NCI-H2196 treated with DMSO at 0.1 percent for 48 hours (cell line): ENCODE measurements around the gene FZR1.
"Not testable (repeated sequence)": the region's sequence is repeated elsewhere in the genome, so short reads cannot be mapped to it uniquely, and the experiment has no call there.

ENCODE experiments used
- DNase-seq: peaks from one replicate; lab custom pipeline; 2025; ENCODE audit not compliant: unreplicated experiment; lab: John Stamatoyannopoulos, UW

The FZR1 gene

GRCh38 chr19:3494051-3494450 lies 12.1 kb upstream of the FZR1 start:
- DNase-seq = peak; percentile 22

GRCh38 chr19:3494559-3494958 lies 11.6 kb upstream of the FZR1 start:
- DNase-seq = peak; percentile 57

DNA sequence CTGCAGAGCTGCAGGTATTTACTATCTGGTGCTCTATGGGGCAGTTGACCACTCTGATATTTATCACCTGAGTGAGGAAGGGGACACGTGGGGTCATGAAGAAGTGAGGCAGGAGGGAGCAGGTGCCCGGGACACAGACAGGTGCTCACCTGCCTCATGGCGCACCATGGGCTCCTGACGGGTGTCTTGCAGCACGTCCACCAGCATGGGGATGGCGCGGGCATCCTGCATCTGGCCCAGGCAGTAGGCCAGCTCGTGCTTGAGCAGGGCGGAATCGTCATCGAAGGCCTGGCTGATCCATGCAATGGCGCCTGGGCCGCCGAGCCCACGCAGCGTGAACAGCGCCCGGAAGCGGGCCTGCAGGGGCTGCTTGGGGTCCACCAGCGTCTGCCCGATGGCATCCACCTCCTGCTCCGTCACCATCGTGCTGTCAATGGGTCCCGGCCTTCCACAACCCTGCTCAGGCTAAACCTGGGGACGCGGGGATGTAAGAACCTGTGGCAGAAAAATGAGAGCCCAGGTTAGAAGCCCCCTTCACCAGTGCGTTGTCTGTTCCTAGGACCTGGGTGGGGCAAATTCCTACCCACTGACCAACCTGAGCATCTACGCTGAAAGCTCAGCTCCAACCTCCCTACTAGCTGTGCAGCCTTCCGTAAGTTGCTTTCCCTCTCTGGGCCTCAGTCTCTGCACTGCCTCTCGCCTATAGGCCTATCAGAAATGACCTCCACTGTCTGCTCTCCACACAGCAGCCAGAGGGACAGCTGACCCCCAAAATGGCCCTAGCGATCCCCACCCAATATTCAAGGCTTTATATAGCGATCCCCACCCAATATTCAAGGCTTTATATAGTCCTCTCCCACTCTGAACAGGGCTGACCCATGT lies 9.5 kb upstream of the FZR1 start:
- DNase-seq = no peak

GRCh38 chr19:3497757-3498520 lies 8.2 kb upstream of the FZR1 start:
- no peak for DNase-seq

DNA sequence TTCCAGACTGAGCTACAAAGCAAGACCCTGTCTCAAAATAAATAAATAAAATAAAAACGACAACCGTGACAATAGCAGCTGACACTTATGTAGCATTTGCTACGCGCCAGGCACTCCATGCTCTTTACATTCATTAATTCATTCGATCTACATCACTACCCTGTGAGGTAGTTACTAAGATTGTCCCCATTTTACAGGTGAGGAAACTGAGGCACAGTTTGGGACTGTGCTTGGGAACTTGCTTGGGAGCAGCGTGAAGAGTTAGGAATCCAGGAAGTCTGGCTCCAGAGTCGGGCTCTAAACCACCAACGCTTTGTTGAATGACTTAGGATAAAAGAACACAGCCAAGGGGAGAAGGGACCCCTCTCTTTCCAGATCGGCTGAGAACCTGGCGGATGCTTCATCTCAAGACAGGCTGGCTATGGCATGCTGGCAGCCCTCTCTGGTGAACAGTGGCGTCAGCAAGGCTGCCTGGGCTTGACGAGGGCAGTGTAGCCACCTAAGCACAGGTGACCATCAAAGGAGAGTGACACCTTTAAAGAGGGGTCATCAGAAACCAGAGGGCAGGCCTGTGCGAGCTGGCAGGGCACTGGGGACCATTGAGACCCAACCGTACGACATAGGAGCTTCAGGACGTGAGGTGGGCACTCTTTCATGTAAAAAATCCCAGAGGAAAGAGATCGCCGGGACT lies 6.2 kb upstream of the FZR1 start:
- DNase-seq = no peak

DNA sequence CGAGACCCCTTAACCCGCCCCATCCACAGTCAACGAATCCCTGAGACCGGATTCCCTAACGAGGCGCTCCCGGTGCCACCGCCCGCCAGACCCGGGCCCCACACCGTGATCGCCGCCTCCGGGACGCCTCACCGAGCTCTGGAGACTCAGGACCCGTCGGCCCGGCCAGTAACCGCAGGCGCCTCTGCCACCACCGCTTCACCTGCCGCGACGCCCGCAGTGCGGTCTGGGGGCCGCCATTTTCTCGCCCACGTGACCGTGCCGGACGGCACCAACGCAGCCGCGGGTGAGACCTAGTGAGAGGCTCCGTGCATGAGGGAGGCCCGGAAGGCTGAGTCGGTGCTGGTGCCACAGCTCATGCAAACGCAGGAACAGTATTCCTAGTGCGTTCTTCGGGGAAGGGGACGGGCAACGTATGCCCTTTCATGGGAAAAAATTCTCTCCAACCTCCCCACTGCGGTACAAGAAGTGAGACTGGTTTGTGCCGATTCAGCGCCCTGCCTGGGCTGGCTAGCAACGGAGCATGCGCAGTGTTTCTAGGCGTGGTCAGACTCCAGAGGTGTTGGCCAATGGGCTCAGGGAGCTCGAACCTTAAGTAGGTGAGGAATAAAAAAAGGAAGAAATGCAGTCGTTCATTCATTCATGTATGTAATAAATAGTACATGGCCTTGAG lies 5.5 kb upstream of the FZR1 start, which contains the start of gene DOHH:
Gene DOHH, minus strand, starts transcription at position 246 of the 673 bp plus-strand sequence. CDS start 3,860 bp downstream, outside the sequence.
- peak; percentile 93 for DNase-seq

DNA sequence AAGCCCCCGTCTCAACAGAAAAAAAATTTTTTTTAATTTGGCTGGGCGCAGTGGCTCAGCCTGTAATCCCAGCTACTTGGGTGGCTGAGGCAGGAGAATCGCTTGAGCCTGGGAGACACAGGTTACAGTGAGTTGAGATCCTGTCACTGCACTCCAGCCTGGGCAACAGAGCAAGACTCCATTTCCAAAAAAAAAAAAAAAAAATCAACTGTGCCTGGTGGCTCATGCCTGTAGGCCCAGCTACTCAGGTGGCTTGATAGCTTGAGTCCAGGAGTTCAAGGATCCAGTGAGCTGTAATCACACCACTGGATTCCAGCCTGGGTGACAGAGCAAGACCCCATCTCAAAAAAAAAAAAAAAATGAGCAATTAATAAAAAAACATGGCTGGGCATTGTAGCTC lies 4.3 kb upstream of the FZR1 start:
- DNase-seq = no peak

GRCh38 chr19:3503036-3503572 lies 3.0 kb upstream of the FZR1 start:
- DNase-seq = no peak

- DNase-seq = no peak
Measured at GRCh38 chr19:3504735-3505134, 1.4 kb upstream of the FZR1 start.

DNA sequence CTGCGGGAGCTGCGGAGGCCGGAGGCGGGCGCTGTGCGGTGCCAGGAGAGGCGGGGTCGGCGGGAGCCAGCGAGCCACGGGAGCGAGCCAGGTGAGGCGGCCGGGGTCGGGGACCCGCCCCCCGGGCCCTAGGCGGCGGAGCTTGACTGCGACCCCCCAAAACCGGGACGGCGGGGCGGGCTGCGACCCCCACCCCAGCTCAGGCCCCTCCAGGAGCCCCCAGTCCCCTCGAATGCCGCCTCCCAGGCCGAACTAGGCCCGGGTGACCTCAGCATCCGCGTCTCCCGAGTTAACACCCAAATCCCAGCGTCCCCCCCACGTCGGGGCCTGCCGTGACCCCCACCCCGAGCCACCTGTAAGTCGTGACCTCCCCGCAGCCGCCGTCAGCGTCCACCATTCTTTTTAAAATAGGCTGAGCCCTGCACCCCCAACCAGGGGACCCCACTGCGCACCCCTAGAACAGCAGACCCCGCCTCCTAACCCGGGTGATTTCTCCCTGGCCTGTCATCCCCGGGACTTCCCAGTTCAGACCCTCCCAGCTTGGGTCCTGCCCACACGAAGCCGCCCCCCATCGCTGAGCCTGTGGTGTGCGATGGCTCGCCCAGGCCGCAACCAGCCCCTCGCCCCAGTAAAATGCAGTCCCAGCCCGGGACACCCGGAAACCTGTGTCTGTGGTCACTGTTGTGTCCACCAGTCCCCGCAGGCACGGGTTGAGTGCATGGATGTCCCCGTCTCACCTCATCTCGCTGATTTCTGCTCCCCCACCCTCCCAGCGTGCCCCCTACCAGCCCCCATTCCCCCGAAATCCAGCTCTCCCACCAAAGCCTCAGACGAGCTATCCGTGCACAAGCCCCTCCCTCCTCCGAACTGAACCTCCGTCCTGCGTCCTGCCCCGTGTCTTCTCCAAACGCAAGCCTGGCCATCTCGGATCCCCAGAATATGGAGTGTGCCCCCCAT lies 551 bp downstream of the FZR1 start:
- DNase-seq = no peak

GRCh38 chr19:3507371-3508120 lies 1.4 kb downstream of the FZR1 start:
- peak; percentile 17 for DNase-seq

DNA sequence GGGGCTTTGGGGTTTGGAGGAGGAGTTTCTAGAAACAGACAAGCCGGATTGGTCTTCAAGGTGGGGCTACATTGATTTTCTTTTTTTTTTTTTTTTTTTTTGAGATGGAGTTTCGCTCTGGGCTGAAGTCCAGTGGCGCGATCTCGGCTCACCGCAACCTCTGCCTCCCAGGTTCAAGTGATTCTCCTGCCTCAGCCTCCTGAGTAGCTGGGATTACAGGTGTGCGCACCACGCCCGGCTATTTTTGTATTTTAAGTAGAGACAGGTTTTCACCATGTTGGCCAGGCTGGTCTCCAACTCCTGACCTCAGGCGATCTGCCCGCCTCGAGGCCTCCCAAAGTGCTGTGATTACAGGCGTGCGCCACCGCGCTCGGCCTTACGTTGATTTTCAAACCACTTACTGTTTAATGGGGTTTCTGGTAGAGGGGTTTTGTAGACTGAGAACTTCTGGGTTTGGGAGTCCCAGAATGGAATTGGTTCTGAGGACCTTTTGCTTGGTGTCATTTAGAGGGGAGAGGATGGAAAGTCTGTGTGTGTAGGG lies 2.1 kb downstream of the FZR1 start:
- DNase-seq = not testable (repeated sequence)

DNA sequence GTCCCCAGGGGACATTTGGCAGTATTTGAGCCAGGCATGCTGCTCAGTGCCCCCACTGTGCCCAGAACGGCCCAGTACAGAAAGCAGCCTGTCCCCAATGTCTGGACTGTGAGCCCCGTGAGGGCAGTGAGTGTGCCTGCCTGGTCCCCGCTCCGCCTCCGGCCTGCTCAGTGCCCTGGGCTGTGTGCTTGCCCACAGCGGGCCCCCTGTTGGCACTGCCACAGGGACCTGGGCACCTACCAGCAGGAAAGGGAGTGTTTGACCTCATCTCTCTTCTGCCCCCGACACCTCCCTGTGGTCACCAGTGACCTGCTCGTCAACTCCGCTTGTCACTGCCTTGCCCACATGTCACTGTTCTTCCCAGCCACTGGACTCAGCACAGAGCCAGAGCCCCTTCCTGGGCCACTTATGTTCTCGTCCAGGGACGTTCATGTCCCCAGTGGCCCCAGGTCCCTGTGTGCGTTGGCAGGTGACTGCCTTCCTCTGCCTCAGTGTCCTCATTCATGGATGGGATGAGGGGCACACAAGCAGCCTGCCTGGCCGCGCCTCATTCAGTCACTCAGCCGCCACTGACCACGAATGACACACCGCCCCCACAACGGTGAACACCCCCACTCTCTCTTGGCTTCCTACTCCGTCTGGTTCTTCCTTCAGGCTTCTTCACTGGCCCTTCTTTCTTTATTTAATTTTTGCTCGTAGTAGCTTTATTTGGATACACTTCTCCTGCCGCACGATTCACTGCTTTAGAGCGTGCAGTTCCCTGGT lies 2.8 kb downstream of the FZR1 start:
- no peak for DNase-seq

DNA sequence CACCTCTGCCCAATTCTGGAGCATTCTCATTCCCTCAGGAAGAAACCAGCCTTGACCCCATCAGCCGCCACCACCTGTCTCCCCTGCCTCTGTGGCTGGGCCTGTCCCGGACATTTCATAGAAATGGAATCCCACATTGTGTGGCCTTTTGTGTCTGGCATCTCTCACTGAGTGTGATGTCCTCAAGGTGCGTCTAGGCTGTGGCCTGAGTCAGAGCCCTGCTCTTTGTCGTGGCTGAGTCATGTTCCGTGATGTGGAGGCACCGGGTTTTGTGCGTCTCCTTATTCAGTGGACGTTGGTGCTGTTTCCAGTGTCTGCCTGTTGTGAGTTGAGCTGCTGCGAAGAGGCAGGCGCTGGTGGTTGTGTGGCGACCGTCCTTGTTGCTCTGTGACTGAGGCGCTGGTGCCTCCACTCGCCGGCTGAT lies 3.5 kb downstream of the FZR1 start:
- DNase-seq = no peak

DNA sequence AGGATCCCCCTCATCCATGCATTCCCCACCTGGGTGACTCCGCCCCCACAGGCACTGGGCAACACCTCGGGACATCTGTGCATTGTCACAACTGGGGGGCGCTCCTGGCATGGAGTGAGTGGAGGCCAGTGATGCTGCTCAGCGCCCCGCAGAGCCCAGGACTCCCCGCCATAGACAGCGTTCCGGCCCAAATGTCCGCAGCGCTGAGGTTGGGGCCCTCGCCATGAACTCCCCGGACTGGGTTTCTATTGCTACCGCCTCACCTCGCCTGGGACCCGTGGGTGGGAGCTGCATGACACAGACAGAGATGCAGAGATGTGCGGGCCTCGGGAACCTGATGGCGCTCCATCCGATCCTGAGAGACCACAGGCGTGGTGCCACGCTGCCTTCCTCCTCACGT lies 4.6 kb downstream of the FZR1 start:
- no peak for DNase-seq

- no peak for DNase-seq
Measured at GRCh38 chr19:3511506-3512251, 5.6 kb downstream of the FZR1 start.

- DNase-seq = no peak
Measured at GRCh38 chr19:3512562-3513228, 6.6 kb downstream of the FZR1 start.
